Mesothelial cell of epicardium (in vitro differentiated cells): ENCODE results near the gene ADAMTS9. TPM values are rescaled to one million over a fixed set of nuclear protein-coding genes. Genes with fewer than 3 reads are reported as not detected.

ENCODE experiments used
- DNase-seq, 2 experiments: peaks; one replicate each; pipeline ENCODE4 v3.0.0; 2021; ENCODE audit warnings: low spot score in 2 of 2; ENCODE audit not compliant: unreplicated experiment in 2 of 2
- H3K27ac Mint-ChIP-seq: 2 replicates; pipeline ENCODE4 v1.8.0; 2021; ENCODE audit warnings: mixed read lengths
- H3K27me3 Mint-ChIP-seq: 2 replicates; pipeline ENCODE4 v1.8.0; 2021; ENCODE audit warnings: low read depth, mixed read lengths
- H3K36me3 Mint-ChIP-seq: 2 replicates; pipeline ENCODE4 v1.8.0; 2021; ENCODE audit warnings: mixed read lengths
- H3K4me1 Mint-ChIP-seq: 2 replicates; pipeline ENCODE4 v1.8.0; 2021; ENCODE audit warnings: mixed read lengths
- H3K4me3 Mint-ChIP-seq: 2 replicates; pipeline ENCODE4 v1.8.0; 2021; ENCODE audit warnings: mild to moderate bottlenecking, moderate library complexity, mixed read lengths
- H3K9me3 Mint-ChIP-seq: 2 replicates; pipeline ENCODE4 v1.8.0; 2021; ENCODE audit warnings: mixed read lengths
- CTCF ChIP-seq: fragments of 200-600 bp; sonication (generic); IDR thresholded peaks from one replicate; pipeline ENCODE4 v1.5.0; 2021; ENCODE audit warnings: antibody characterized with exemption; ENCODE audit not compliant: unreplicated experiment
- total RNA-seq: library from RNA; stranded (reverse); gene quantifications from 3 replicates; pipeline ENCODE4 v1.2.1, GENCODE V29; 2021

The ADAMTS9 gene
- 115 to 129 TPM (median 127 TPM) in 3 replicates for total RNA-seq

- no peak for TF ChIP-seq CTCF
- DNase-seq = peak; percentile 60 to 76
- Mint-ChIP-seq H3K27me3 (peaks cover 40% of the 10 kb centered on the region), H3K4me3 (peak within 1 kb of the TSS; percentile 95), H3K4me1 (peaks cover 29% of the 10 kb centered on the region), H3K9me3 (no peaks in the 10 kb centered on the region), H3K36me3 (no peaks in the 10 kb centered on the region), H3K27ac (peak within 1 kb of the TSS; percentile 96)
These were observed at the start of gene ADAMTS9 for GRCh38 chr3:64687781-64688604. TSS of gene ADAMTS9 (minus strand) at chr3:64688000. CDS start at chr3:64687657, 343 bp downstream.

- no peak for DNase-seq
- H3K27me3 Mint-ChIP-seq = no peaks in the 10 kb centered on the region
- TF ChIP-seq CTCF = no peak
- peak overlapping the region; percentile 5 for H3K27ac Mint-ChIP-seq
- no peaks in the 10 kb centered on the region for H3K36me3 Mint-ChIP-seq
- peaks cover 4% of the 10 kb centered on the region for H3K4me1 Mint-ChIP-seq
- H3K4me3 Mint-ChIP-seq = no peak overlapping the region
- H3K9me3 Mint-ChIP-seq = no peaks in the 10 kb centered on the region
These were observed 44.8 kb upstream of the ADAMTS9 start for GRCh38 chr3:64732576-64732975.

- H3K4me1 Mint-ChIP-seq = peaks cover 11% of the 10 kb centered on the region
- no peaks in the 10 kb centered on the region for H3K36me3 Mint-ChIP-seq
- no peaks in the 10 kb centered on the region for H3K9me3 Mint-ChIP-seq
- H3K27me3 Mint-ChIP-seq = no peaks in the 10 kb centered on the region
- H3K27ac Mint-ChIP-seq = no peak overlapping the region
- no peak for TF ChIP-seq CTCF
- no peak for DNase-seq
- H3K4me3 Mint-ChIP-seq = no peak overlapping the region
These were observed 42.9 kb upstream of the ADAMTS9 start for GRCh38 chr3:64730681-64731080.

- Mint-ChIP-seq H3K4me3 (no peak overlapping the region), H3K27ac (no peak overlapping the region), H3K9me3 (no peaks in the 10 kb centered on the region), H3K36me3 (no peaks in the 10 kb centered on the region), H3K27me3 (no peaks in the 10 kb centered on the region), H3K4me1 (peaks cover 11% of the 10 kb centered on the region)
- TF ChIP-seq CTCF = no peak
- DNase-seq = no peak
These were observed 41.2 kb upstream of the ADAMTS9 start for GRCh38 chr3:64728994-64729393.

- no peak for TF ChIP-seq CTCF
- Mint-ChIP-seq H3K4me3 (no peak overlapping the region), H3K9me3 (no peaks in the 10 kb centered on the region), H3K4me1 (peaks cover 11% of the 10 kb centered on the region), H3K27ac (no peak overlapping the region), H3K27me3 (no peaks in the 10 kb centered on the region), H3K36me3 (no peaks in the 10 kb centered on the region)
- DNase-seq = no peak
These were observed 40.6 kb upstream of the ADAMTS9 start for GRCh38 chr3:64728428-64728827.
